Osteoblast (primary cell): ENCODE measurements around the gene LYPLAL1. TPM values are rescaled to one million over a fixed set of nuclear protein-coding genes. Genes with fewer than 3 reads are reported as not detected.
"Not testable (repeated sequence)": the region's sequence is repeated elsewhere in the genome, so short reads cannot be mapped to it uniquely, and the experiment has no call there.

ENCODE experiments used
- DNase-seq: peaks from one replicate; pipeline ENCODE4 v3.0.0; 2011; ENCODE audit warnings: low spot score, mixed read lengths; ENCODE audit not compliant: insufficient read length; ENCODE audit errors: missing footprints
- H2AFZ ChIP-seq: 2 replicates; pipeline ENCODE4 v1.6.0; 2011; ENCODE audit warnings: mild to moderate bottlenecking, low read length
- H3K27ac ChIP-seq: 2 replicates; pipeline ENCODE4 v1.5.1; 2011; ENCODE audit warnings: mild to moderate bottlenecking, low read depth, low read length, moderate library complexity
- H3K27me3 ChIP-seq: 2 replicates; pipeline ENCODE4 v1.6.0; 2012; ENCODE audit warnings: mild to moderate bottlenecking, control low read depth, inconsistent platforms, low read length, moderate library complexity; ENCODE audit not compliant: insufficient read depth
- H3K36me3 ChIP-seq: 2 replicates; pipeline ENCODE4 v1.5.1; 2011; ENCODE audit warnings: mild to moderate bottlenecking, low read length, control low read depth, moderate library complexity; ENCODE audit not compliant: insufficient read depth
- H3K4me1 ChIP-seq: 2 replicates; pipeline ENCODE4 v1.5.1; 2011; ENCODE audit warnings: mild to moderate bottlenecking, low read length, control low read depth, moderate library complexity; ENCODE audit not compliant: insufficient read depth
- H3K4me2 ChIP-seq: 2 replicates; pipeline ENCODE4 v1.6.0; 2011; ENCODE audit warnings: mild to moderate bottlenecking, low read length; ENCODE audit not compliant: insufficient read depth
- H3K4me3 ChIP-seq: fragments of 200-600 bp; sonication (generic); 3 replicates; pipeline ENCODE4 v1.5.1; 2012; ENCODE audit warnings: mild to moderate bottlenecking, low read length, inconsistent platforms; ENCODE audit not compliant: insufficient read depth
- H3K79me2 ChIP-seq: 2 replicates; pipeline ENCODE4 v1.6.0; 2012; ENCODE audit warnings: mild to moderate bottlenecking, low read length, control low read depth, inconsistent platforms; ENCODE audit not compliant: insufficient read depth
- H3K9me3 ChIP-seq: 2 replicates; pipeline ENCODE4 v1.5.1; 2011; ENCODE audit warnings: low read depth, low read length, control low read depth
- H4K20me1 ChIP-seq: 2 replicates; pipeline ENCODE4 v1.6.0; 2012; ENCODE audit warnings: mild to moderate bottlenecking, low read length, control low read depth; ENCODE audit not compliant: insufficient read depth
- CTCF ChIP-seq: IDR thresholded peaks from 2 replicates; pipeline ENCODE4 v1.5.1; 2011; ENCODE audit warnings: mild to moderate bottlenecking, low read depth, low read length, moderate library complexity; ENCODE audit errors: extremely low read depth
- total RNA-seq: library from RNA; depleted of rRNA; stranded (reverse); fragments of >200 nt; gene quantifications from 2 replicates; pipeline ENCODE4 v1.2.3, GENCODE V29; 2012

The LYPLAL1 gene
- total RNA-seq, 1 donor: 33.7 TPM

GRCh38 chr1:219236933-219237610 is 63.4 kb downstream of the LYPLAL1 start:
- Histone ChIP-seq H3K4me2 (no peak overlapping the region), H3K27ac (no peak overlapping the region), H3K79me2 (no peaks in the 10 kb centered on the region), H2AFZ (no peak overlapping the region), H3K4me3 (no peak overlapping the region), H3K9me3 (no peaks in the 10 kb centered on the region), H3K36me3 (no peaks in the 10 kb centered on the region), H3K4me1 (no peaks in the 10 kb centered on the region), H3K27me3 (no peaks in the 10 kb centered on the region), H4K20me1 (no peaks in the 10 kb centered on the region)
- no peak for TF ChIP-seq CTCF
- no peak for DNase-seq

DNA sequence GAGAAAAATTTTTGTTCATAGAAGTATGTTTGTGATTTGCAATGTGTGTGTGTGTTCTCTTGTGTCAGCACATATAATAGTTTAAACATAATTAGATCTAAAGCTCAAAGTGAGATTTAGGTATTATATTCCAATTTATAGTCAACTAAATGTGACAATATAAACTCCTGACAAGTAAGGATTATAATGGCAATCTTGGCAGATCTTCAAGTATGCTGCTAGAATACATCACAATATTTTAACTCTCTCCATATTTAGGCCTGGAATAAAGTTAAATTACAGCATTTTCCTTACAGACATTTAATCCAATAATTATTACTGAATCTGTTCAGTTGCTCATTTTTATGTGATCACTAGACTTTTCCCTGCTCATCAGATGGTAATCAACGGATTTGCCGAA is 65.8 kb downstream of the LYPLAL1 start:
- Histone ChIP-seq H3K9me3 (no peaks in the 10 kb centered on the region), H3K4me1 (no peaks in the 10 kb centered on the region), H3K4me3 (no peak overlapping the region), H3K79me2 (no peaks in the 10 kb centered on the region), H3K27me3 (no peaks in the 10 kb centered on the region), H3K36me3 (peaks cover 2% of the 10 kb centered on the region), H4K20me1 (no peaks in the 10 kb centered on the region), H2AFZ (no peak overlapping the region), H3K27ac (no peak overlapping the region), H3K4me2 (no peak overlapping the region)
- DNase-seq: no peak
- TF ChIP-seq CTCF: no peak

DNA sequence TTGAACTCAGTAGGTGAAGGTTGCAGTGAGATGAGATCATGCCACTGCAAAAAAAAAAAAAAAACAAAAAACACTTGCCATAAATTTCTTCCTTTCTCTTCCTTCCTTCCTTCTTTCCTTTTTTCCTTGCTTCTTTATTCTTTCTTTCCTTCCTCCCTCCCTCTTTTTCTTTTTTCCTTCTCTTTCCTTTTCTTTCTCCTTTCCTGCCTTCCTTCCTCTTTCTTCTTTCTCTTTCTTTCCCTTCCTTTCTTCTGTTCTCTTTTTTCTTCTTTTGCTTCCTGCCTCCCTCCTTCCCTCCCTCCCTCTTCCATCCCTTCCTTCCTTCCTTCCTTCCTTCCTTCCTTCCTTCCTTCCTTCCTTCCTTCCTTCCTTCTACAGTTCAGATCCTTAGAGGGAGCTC is 71.2 kb downstream of the LYPLAL1 start:
- no peaks in the 10 kb centered on the region for H3K27me3 ChIP-seq
- H3K27ac ChIP-seq: no peak overlapping the region
- no peaks in the 10 kb centered on the region for H4K20me1 ChIP-seq
- no peak overlapping the region for H3K4me2 ChIP-seq
- H2AFZ ChIP-seq: no peak overlapping the region
- no peaks in the 10 kb centered on the region for H3K79me2 ChIP-seq
- no peak for TF ChIP-seq CTCF
- no peak for DNase-seq
- H3K36me3 ChIP-seq: peaks cover 2% of the 10 kb centered on the region
- no peaks in the 10 kb centered on the region for H3K4me1 ChIP-seq
- H3K4me3 ChIP-seq: no peak overlapping the region
- H3K9me3 ChIP-seq: no peaks in the 10 kb centered on the region

DNA sequence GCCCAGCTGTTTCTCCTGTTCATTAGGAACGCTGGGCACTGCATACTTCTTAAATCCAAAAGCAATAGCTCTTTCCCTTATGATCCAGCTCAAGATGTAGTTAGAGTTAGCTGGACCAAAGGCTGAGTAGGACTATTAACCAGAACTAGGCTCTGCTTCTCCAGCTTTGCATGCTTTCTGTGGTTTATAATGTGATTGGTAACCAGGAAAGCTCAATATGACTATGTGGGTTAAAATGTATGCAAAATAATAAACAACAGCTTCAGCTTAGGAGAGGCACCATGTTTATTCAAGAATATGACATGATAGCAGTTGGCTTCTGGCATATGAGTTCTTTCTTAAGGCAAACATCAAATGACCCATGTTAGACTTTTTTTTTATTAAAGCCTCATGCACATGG is 73.8 kb downstream of the LYPLAL1 start:
- no peaks in the 10 kb centered on the region for H3K27me3 ChIP-seq
- no peak overlapping the region for H3K27ac ChIP-seq
- H3K4me2 ChIP-seq: no peak overlapping the region
- no peaks in the 10 kb centered on the region for H3K4me1 ChIP-seq
- no peaks in the 10 kb centered on the region for H3K9me3 ChIP-seq
- H2AFZ ChIP-seq: no peak overlapping the region
- peaks cover 2% of the 10 kb centered on the region for H3K36me3 ChIP-seq
- no peaks in the 10 kb centered on the region for H3K79me2 ChIP-seq
- no peak for DNase-seq
- no peak for TF ChIP-seq CTCF
- H3K4me3 ChIP-seq: no peak overlapping the region
- H4K20me1 ChIP-seq: no peaks in the 10 kb centered on the region

GRCh38 chr1:219250468-219250867 is 76.8 kb downstream of the LYPLAL1 start:
- not testable (repeated sequence) for H2AFZ ChIP-seq, H3K36me3 ChIP-seq, H3K4me3 ChIP-seq

More at GRCh38 chr1:219250468-219250867, 76.8 kb downstream of the LYPLAL1 start:
- H3K27ac ChIP-seq, H4K20me1 ChIP-seq, H3K9me3 ChIP-seq, H3K4me1 ChIP-seq, H3K27me3 ChIP-seq, DNase-seq, H3K4me2 ChIP-seq, H3K79me2 ChIP-seq: not testable (repeated sequence)
